A549 (cell line): ENCODE measurements around the gene CEBPZOS.

ENCODE experiments used
- CEBPB ChIP-seq, 2 experiments: fragments of >200 bp in 1 of 2; sonication (Bioruptor Twin) in 1 of 2; formaldehyde crosslinking in 1 of 2; IDR thresholded peaks; 2 replicates each; pipeline ENCODE4 v1.6.1; 2012 to 2016
- EP300 ChIP-seq, 2 experiments: fragments of >200 bp; sonication (Bioruptor Twin); formaldehyde crosslinking; IDR thresholded peaks; 2 replicates in 1 of 2; 3 replicates in 1 of 2; pipeline ENCODE4 v1.6.1; 2016 to 2017
- POLR2A ChIP-seq: IDR thresholded peaks from 2 replicates; pipeline ENCODE4 v1.6.1; 2012; ENCODE audit warnings: mild to moderate bottlenecking, low read length
- RNF2 ChIP-seq: fragments of 200-600 bp; sonication (generic); IDR thresholded peaks from 2 replicates; pipeline ENCODE4 v1.6.1; 2016; ENCODE audit warnings: low read depth, mild to moderate bottlenecking, antibody characterized with exemption, moderate library complexity, borderline replicate concordance
- TF ChIP-seq, protein P1 (sequence below): fragments of 450-650 bp; IDR thresholded peaks from 2 replicates; pipeline ENCODE4 v1.6.1; 2014; ENCODE audit warnings: antibody characterized with exemption

DNA sequence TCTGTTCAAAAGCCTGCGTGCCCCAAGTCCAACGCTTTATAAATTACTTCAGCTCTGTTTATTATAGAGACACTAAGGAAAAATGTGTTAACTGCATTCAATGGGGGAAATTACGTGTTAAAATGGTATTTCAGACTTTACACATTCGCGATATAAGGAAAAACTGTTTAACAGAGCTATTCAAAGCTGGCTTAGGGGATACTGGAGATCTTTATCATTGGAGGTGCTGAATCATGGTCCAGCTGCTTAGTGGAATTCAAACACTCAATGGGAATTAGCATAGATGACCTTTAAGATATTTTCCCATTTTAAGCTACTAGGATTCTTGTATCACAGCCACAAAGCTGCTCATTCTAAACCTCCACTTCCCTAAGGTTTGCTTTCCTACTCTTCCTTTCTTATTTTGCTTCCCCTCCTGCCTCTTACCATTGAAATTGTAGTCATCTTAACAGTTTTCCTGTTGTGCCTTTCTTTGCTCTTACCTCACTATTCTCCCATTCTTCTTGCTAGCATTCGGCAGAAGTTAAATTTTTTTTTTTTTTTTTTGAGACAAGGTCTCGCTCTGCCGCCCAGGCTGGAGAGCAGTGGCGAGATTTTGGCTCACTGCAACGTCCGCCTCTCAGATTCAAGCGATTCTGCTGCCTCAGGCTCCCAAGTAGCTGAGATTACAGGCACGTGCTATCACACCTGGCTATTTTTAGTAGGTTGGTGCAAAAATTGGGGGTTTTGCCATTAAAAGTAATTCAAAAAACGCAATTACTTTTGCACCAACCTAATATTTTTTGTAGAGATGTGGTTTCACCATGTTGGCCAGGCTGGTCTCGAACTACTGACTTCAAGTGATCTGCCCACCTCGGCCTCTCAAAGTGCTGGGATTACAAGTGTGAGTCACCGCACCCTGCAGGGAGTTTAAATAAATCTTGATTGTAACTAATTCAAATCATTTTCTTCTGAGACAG, 14.3 kb upstream of the CEBPZOS start:
- no peak for TF ChIP-seq POLR2A
- TF ChIP-seq, protein P1, sequence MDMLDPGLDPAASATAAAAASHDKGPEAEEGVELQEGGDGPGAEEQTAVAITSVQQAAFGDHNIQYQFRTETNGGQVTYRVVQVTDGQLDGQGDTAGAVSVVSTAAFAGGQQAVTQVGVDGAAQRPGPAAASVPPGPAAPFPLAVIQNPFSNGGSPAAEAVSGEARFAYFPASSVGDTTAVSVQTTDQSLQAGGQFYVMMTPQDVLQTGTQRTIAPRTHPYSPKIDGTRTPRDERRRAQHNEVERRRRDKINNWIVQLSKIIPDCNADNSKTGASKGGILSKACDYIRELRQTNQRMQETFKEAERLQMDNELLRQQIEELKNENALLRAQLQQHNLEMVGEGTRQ: no peak
- no peak for TF ChIP-seq RNF2
- TF ChIP-seq EP300 (IDR thresholded peaks at IDR 0.05): no peak
- no peak for TF ChIP-seq CEBPB (IDR thresholded peaks at IDR 0.05)
